Measurements from ENCODE around the gene SLC19A1.
"Not testable (repeated sequence)": the region's sequence is repeated elsewhere in the genome, so short reads cannot be mapped to it uniquely, and the experiment has no call there.

The SLC19A1 gene

DNA sequence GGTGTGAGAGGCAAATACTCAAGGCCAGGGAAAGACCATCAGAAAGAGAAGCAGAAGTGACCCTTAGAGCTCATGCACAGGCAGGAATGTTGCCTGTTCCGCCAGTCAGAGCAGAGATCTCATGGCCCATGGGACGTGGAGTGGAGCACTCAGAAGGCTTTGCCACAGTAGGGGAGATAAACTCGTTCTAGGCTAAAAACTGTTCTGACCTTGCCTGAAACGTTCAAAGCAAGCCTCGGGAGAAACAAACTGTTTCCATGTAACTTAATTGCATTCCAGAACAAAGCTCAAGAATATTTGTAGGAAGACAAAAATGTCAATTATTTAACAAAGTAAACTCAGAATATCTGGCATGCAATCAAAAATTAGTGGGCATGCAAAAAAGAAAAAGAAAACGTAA lies 20.7 kb upstream of the SLC19A1 start:
- H3K4me3 ChIP-seq (replicated peaks in 1 of 2; ENCODE audit: low read depth in 2 of 2, low read length in 2 of 2), result no peak overlapping the region
- DNase-seq (ENCODE audit: low read depth in 2 of 2), result no peak
- TF ChIP-seq, protein P1, sequence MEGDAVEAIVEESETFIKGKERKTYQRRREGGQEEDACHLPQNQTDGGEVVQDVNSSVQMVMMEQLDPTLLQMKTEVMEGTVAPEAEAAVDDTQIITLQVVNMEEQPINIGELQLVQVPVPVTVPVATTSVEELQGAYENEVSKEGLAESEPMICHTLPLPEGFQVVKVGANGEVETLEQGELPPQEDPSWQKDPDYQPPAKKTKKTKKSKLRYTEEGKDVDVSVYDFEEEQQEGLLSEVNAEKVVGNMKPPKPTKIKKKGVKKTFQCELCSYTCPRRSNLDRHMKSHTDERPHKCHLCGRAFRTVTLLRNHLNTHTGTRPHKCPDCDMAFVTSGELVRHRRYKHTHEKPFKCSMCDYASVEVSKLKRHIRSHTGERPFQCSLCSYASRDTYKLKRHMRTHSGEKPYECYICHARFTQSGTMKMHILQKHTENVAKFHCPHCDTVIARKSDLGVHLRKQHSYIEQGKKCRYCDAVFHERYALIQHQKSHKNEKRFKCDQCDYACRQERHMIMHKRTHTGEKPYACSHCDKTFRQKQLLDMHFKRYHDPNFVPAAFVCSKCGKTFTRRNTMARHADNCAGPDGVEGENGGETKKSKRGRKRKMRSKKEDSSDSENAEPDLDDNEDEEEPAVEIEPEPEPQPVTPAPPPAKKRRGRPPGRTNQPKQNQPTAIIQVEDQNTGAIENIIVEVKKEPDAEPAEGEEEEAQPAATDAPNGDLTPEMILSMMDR (IDR thresholded peaks at IDR 0.05; ENCODE audit: low read depth, low read length), result no peak

DNA sequence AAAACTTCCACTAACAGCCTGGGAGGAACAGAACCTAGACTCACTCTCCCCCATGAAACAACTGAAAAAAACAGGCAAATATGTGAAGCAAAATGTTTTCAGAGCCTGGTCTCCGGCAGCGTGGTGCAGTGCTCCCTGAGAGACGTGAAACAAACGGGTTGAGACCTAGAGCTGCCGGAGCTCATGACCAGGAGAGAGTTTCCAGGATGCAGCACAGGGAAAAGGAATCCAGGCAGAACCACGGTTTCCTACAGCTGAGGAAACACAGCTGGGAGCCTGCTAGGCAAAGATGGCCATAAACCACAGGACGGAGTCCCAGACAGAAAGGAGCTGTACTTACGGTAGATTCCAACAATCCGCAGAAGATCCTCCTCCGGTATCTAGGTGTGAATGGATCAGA lies 20.2 kb upstream of the SLC19A1 start:
- peak in 1 of 2 donors; percentile 5 for DNase-seq (ENCODE audit: low read depth in 2 of 2)
- TF ChIP-seq, protein P1 (IDR thresholded peaks at IDR 0.05; ENCODE audit: low read depth, low read length), result no peak
- H3K4me3 ChIP-seq (replicated peaks in 1 of 2; ENCODE audit: low read depth in 2 of 2, low read length in 2 of 2), result no peak overlapping the region

DNA sequence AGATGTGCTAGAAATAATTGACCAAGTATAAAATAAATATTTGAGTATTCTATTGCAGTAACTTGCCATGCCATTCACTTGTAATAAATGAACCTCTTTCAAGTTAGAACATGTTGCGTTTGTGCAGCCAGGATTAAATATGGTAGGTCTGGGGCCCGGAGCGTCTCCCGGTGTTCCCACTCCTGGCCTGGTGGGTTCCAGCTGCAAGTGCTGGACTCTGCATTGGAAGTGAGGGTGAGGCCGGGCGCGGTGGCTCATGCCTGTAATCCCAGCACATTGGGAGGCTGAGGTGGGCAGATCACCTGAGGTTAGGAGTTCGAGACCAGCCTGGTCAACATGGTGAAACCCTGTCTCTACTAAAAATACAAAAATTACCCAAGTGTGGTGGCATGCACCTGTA lies 19.0 kb upstream of the SLC19A1 start:
- DNase-seq (ENCODE audit: low read depth in 2 of 2); H3K4me3 ChIP-seq (replicated peaks in 1 of 2; ENCODE audit: low read depth in 2 of 2, low read length in 2 of 2): not testable (repeated sequence)

DNA sequence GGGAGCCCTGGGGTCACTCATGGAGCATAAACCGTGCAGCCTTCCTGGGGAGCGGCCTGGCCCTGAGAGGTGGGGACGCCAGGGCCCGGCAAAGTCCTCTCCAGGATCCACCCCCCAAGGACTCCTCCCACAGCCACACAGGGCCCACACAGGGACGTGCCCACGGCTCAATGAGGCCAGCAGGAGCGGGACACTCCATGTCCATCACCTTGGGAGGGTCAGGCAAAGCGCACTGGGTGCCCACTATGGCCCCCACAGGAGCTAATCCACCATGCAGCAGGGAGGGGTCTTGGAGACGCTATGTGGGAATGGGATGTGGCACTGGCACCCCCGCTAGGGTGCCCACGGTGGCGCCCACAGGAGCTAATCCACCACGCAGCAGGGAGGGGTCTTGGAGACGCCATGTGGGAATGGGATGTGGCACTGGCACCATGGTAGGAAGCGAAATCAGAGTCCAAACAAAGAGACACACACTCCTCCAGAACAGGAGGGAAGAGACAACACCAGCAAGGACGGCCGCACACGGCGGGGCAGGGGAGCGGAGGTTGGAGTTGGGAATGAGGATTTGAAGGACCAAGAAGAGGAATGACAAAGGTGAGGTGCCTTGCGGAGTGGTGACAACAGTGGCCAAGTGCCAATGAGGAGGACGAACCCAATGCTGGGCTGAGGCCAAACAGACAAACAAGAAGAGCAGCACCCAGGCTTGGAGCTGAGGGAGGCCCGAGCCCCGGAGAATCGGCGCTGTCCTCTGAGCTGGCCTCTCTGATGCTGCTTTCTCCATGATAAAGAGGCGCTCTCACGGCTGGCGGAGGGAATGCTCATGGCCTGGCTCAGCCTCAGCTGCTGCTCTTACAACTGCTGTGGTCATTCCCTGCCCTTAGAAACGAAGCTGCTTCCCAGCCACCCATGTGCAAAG lies 18.1 kb upstream of the SLC19A1 start:
- no peak for DNase-seq (ENCODE audit: low read depth in 2 of 2)
- TF ChIP-seq, protein P1 (IDR thresholded peaks at IDR 0.05; ENCODE audit: low read depth, low read length), result no peak
- no peak overlapping the region for H3K4me3 ChIP-seq (replicated peaks in 1 of 2; ENCODE audit: low read depth in 2 of 2, low read length in 2 of 2)

DNA sequence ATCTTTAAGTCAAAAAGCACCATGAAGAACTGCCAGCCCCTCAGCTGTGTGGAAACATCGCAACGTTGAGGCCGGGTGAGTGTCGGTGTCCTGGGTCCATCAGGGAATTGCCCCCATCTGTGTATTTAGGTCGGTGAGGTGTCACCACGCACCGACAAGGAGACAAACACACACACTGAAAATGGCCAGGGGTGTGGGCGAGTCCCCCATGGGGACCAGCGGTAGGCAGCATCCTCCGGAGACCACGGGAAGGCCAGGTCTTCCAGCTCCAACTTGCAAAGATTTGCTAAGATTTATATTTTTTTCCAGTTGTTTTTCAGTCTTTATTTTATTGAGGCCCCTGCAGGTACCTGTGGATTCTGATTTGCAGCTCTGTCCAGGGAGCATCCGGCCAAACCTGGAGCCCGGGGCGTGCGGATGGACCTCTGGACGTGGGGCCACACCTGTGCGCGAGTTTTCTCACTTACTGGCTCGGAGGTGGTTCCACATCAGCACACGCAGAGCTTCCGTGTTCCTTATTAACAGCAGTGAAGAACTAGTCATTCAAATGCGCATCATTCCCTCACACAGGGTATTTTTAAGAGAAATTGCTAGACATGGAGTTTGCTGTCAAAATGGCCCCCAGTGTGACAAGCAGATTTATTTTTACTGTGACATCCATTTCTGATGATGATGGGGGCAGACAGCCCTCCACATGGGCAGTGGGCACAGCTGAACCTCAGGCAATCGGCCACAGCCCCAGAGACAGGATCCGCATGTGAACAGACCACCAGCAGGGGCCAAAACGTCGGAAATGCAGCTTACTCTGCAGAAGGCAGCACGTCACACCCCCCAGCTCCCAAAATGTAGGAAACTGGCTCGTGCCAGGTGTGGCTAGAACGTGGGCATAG lies 17.2 kb upstream of the SLC19A1 start:
- H3K4me3 ChIP-seq (replicated peaks in 1 of 2; ENCODE audit: low read depth in 2 of 2, low read length in 2 of 2), result no peak overlapping the region
- no peak for DNase-seq (ENCODE audit: low read depth in 2 of 2)
- TF ChIP-seq, protein P1 (IDR thresholded peaks at IDR 0.05; ENCODE audit: low read depth, low read length), result no peak

DNA sequence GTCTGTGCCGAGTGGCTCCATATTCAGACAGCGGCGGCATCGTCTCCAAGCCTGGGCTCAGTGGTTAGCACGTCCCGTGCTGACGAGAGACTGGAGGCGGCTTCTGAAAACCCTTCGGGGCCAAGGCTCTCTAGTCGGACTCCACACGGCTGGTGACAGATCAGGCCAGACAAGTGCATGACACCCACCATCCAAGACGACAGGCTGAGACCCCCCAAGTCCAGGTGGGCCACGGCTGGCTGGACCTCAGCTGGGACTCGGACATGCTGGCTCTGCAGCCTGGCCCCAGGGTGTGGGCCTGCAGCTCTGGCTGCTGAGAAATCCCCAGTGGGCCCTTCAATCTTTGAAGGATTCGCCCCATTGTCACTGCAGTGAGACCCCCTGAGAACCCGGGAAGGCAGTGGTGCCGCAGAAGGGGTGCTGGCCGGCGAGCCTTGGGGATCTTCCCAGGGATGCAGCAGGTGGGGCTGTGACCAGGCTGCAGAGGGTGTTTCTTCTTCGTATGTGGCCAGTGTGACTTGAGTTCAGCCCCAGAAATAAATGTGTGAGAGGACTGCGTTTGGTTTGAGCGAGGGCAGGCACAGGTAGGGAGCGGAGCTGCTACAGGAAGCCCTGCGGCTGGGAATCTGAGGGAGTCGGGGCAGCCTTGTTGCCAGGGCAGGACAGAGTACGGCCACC lies 15.9 kb upstream of the SLC19A1 start:
- DNase-seq (ENCODE audit: low read depth in 2 of 2), result no peak
- no peak overlapping the region for H3K4me3 ChIP-seq (replicated peaks in 1 of 2; ENCODE audit: low read depth in 2 of 2, low read length in 2 of 2)

More for the DNA sequence above, 15.9 kb upstream of the SLC19A1 start:
- TF ChIP-seq, protein P1 (IDR thresholded peaks at IDR 0.05; ENCODE audit: low read depth, low read length), result no peak
